GM12874 (cell line): ENCODE measurements around the gene POLDIP3.
A peak's percentile ranks its signal among the peaks of the same experiment; 100 is the strongest.

Experiments used
- TF ChIP-seq, protein P1 (sequence below): IDR thresholded peaks from 2 replicates; pipeline ENCODE4 v1.5.1; 2011; ENCODE audit warnings: low read depth, mild to moderate bottlenecking, control low read depth, low read length, moderate library complexity; ENCODE audit not compliant: insufficient read depth

POLDIP3 gene

GRCh38 chr22:42562684-42563083 is 52.0 kb downstream of the POLDIP3 start:
- TF ChIP-seq, protein P1, sequence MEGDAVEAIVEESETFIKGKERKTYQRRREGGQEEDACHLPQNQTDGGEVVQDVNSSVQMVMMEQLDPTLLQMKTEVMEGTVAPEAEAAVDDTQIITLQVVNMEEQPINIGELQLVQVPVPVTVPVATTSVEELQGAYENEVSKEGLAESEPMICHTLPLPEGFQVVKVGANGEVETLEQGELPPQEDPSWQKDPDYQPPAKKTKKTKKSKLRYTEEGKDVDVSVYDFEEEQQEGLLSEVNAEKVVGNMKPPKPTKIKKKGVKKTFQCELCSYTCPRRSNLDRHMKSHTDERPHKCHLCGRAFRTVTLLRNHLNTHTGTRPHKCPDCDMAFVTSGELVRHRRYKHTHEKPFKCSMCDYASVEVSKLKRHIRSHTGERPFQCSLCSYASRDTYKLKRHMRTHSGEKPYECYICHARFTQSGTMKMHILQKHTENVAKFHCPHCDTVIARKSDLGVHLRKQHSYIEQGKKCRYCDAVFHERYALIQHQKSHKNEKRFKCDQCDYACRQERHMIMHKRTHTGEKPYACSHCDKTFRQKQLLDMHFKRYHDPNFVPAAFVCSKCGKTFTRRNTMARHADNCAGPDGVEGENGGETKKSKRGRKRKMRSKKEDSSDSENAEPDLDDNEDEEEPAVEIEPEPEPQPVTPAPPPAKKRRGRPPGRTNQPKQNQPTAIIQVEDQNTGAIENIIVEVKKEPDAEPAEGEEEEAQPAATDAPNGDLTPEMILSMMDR: no peak

DNA sequence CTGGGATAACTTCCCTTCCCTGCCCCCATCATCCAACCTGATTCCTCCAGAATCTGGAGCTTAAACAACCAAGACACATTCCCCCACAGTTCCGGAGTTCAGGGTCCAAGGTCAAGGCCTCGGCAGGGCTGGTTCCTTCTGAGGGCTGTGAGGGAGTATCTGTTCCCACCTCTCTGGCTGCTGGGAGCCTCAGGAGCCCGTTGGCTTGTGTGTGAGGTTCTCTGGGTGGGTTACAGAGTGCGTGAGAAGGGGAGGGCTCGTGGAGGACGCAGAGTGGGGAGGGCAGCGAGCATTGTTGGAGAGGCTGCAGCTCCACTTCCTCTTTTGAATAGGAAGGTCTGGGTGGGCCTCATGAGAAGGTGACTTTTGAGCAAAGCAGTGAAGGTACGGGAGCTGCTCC is 52.4 kb downstream of the POLDIP3 start:
- TF ChIP-seq, protein P1: no peak

GRCh38 chr22:42561856-42562255 is 52.8 kb downstream of the POLDIP3 start:
- TF ChIP-seq, protein P1: no peak

DNA sequence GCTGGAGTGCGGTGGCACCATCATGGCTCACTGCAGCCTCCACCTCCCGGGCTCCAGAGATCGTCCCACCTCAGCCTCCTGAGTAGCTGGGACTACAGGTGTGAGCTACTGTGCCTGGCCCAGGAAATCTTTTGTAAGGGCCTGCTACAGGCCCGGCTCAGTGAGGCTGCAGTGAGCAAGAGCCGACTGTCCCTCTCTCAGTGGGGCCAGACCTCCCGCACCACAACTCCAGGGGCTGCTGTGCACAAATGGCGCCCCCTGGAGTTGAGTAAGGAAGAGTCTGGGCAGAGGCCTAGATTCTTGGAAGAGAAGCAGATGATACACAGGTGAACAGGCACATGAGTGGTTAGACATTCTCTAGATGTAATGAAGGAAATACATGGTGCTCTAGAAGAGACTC is 53.9 kb downstream of the POLDIP3 start:
- TF ChIP-seq, protein P1: peak; percentile 50; the same call in 1 of the 2 replicates

- TF ChIP-seq, protein P1: no peak
Measured at GRCh38 chr22:42560381-42560780, 54.3 kb downstream of the POLDIP3 start.

DNA sequence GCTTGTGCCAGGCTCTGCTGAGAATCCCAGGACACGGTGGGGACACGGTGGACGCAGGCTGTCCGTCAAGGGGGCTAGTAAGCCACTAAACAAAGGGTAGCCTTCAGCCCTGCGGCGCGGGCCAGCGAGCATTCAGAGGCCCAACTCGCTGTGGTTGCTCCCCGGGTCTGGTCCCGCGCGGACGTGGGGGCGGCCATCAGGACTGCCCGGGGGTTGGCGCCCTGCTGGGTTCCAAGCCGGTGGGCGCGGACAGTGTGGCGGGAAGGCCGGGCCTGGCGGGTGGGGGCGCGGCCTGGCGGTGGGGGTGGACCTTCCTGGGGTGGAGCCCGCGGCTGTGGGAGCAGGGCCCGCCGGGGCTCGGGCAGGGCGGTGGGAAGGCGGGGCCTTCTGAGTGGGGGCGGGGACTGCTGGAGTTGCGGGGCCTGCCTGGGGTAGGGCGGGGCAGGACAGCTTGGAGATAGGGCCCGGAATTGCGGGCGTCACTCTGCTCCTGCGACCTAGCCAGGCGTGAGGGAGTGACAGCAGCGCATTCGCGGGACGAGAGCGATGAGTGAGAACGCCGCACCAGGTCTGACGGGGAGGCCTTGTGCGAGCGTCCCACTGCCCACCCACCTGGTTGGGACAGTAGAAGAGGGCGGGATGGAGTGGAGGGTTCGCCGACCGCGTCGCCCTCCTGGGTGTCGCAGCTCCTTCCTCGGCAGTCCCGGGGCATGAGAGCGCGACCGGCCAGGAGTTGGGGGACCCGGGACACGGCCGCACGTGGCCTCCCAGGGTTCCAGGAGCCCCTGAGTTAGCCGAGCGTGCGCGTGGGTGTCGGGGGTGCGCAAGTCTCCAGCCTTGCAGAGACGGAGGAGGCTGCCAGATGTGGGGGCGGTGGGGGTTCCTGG is 61.0 kb downstream of the POLDIP3 start, which contains the start of gene SERHL2:
SERHL2 (plus strand) TSS at position 482 of the 887 bp plus-strand sequence; CDS start at position 547, 65 bp downstream.
- TF ChIP-seq, protein P1: no peak

GRCh38 chr22:42549331-42550060 is 65.2 kb downstream of the POLDIP3 start:
- TF ChIP-seq, protein P1: no peak
